GM12878 (cell line): Measurements from ENCODE around the gene STAC2. TPM values are rescaled to one million over a fixed set of nuclear protein-coding genes. Genes with fewer than 3 reads are reported as not detected.

Experiments used
- ATAC-seq: fragments of 200-7000 bp; cut with Tn5 transposase; 3 replicates; pipeline ENCODE4 v1.9.1; 2020; ENCODE audit warnings: mild to moderate bottlenecking, moderate library complexity
- BruUV-seq: library from RNA; stranded (reverse); fragments of 400-500 nt; replicated peaks from 2 replicates; lab custom pipeline; 2021; lab: Mats Ljungman, UMichigan
- CTCF ChIA-PET: fragments of 300-600 bp; sonication (Branson Sonifier 250); formaldehyde crosslinking; extraction: SDS; loops from one replicate; lab custom pipeline; 2021; ENCODE audit warnings: inconsistent platforms; lab: Yijun Ruan, JAX
- POLR2A ChIA-PET: fragments of 350-600 bp; formaldehyde crosslinking; extraction: SDS; loops from one replicate; lab custom pipeline; 2021; ENCODE audit warnings: inconsistent platforms; lab: Charles Lee
- RAD21 ChIA-PET: fragments of 300-600 bp; sonication (Branson Sonifier 250); formaldehyde crosslinking; loops from one replicate; lab custom pipeline; 2023; ENCODE audit warnings: antibody characterized with exemption; ENCODE audit not compliant: unreplicated experiment; lab: Charles Lee
- SMC1A ChIA-PET: fragments of 300-600 bp; sonication (Branson Sonifier 250); formaldehyde crosslinking; loops from one replicate; lab custom pipeline; 2023; ENCODE audit not compliant: unreplicated experiment, uncharacterized antibody; lab: Charles Lee
- DNase-seq: peaks from one replicate; pipeline ENCODE4 v3.0.0-alpha.2; 2011; ENCODE audit warnings: low read depth, low spot score
- FAIRE-seq: peaks from 3 replicates; lab custom pipeline; 2011; peaks lifted over from hg19 to GRCh38; lab: Jason Lieb, UNC
- H2AFZ ChIP-seq: 2 replicates; pipeline ENCODE4 v1.6.0; 2011; ENCODE audit warnings: low read depth, low read length, control low read depth; ENCODE audit not compliant: control insufficient read depth
- H3K27ac ChIP-seq: 2 replicates; pipeline ENCODE4 v1.5.1; 2011; ENCODE audit warnings: control low read depth; ENCODE audit not compliant: control insufficient read depth, insufficient read depth
- H3K27me3 ChIP-seq, 2 experiments: replicated peaks in 1 of 2; 2 replicates each; pipeline versions ENCODE4 v1.6.0 to v1.6.1; 2011; ENCODE audit warnings: low read length in 1 of 2; ENCODE audit not compliant: control insufficient read depth in 2 of 2, insufficient read depth in 2 of 2
- H3K36me3 ChIP-seq, 2 experiments: 2 replicates each; pipeline ENCODE4 v1.5.1; 2011; ENCODE audit warnings: low read length in 1 of 2; ENCODE audit not compliant: control insufficient read depth in 2 of 2, insufficient read depth in 2 of 2
- H3K4me1 ChIP-seq: 2 replicates; pipeline ENCODE4 v1.6.1; 2011; ENCODE audit warnings: mild to moderate bottlenecking, low read length, moderate library complexity, mixed read lengths; ENCODE audit not compliant: control insufficient read depth, insufficient read depth
- H3K4me2 ChIP-seq: 2 replicates; pipeline ENCODE4 v1.6.0; 2011; ENCODE audit warnings: control low read depth; ENCODE audit not compliant: control insufficient read depth, insufficient read depth
- H3K4me3 ChIP-seq: fragments of 200-600 bp; sonication (generic); 2 replicates; pipeline ENCODE4 v1.5.1; 2016
- H3K79me2 ChIP-seq: 2 replicates; pipeline ENCODE4 v1.6.0; 2011; ENCODE audit warnings: low read length; ENCODE audit not compliant: control insufficient read depth, insufficient read depth
- H3K9ac ChIP-seq: 2 replicates; pipeline ENCODE4 v1.8.0; 2011; ENCODE audit warnings: low read length, control low read depth, mixed read lengths; ENCODE audit not compliant: control insufficient read depth, insufficient read depth
- H3K9me3 ChIP-seq: replicated peaks from 3 replicates; pipeline ENCODE4 v1.5.1; 2011; ENCODE audit warnings: mild to moderate bottlenecking, low read length; ENCODE audit not compliant: control insufficient read depth, insufficient read depth
- H4K20me1 ChIP-seq: 2 replicates; pipeline ENCODE4 v1.6.0; 2011; ENCODE audit not compliant: control insufficient read depth, insufficient read depth
- CHD4 ChIP-seq: fragments of 200-600 bp; sonication (generic); IDR thresholded peaks from 2 replicates; pipeline ENCODE4 v1.6.1; 2016; ENCODE audit warnings: mild to moderate bottlenecking
- POLR2AphosphoS2 ChIP-seq: IDR thresholded peaks from 2 replicates; pipeline ENCODE4 v1.6.1; 2011; ENCODE audit warnings: low read depth, mild to moderate bottlenecking, low read length, improper control_type of control experiment, moderate library complexity
- SMC3 ChIP-seq: IDR thresholded peaks from 2 replicates; pipeline ENCODE4 v1.6.1; 2011; ENCODE audit warnings: low read length, improper control_type of control experiment, borderline replicate concordance
- WGBS: methylation state at CpG from one replicate; pipeline ENCODE4 v1.1.6; 2016; ENCODE audit warnings: low lambda C conversion rate; ENCODE audit not compliant: insufficient replicate concordance, insufficient coverage; ENCODE audit errors: missing lambda C conversion rate; 5-methylcytosine and 5-hydroxymethylcytosine counted together
- in situ Hi-C: fragments of 300-500 bp; cut with MboI; formaldehyde crosslinking; loops from 9 replicates; pipeline ENCODE4 v1.14.3; 2018; ENCODE audit warnings: mixed read lengths
- intact Hi-C: fragments of 100-400 bp; cut with micrococcal nuclease; formaldehyde crosslinking; loops from one replicate; pipeline ENCODE4 v1.14.2; 2022; ENCODE audit not compliant: unreplicated experiment
- polyA plus RNA-seq, 11 experiments: library from polyadenylated mRNA; depleted of rRNA in 4 of 11; unstranded in 6 of 11; stranded (reverse) in 5 of 11; fragments of >200 nt; fragmentation: Nextera tagmentation in 4 of 11; fragmentation: Illumina TruSeq in 1 of 11; extraction: Ambion mirVana in 4 of 11; extraction: Trizol in 1 of 11; gene quantifications; 1 replicate in 1 of 11; 2 replicates in 10 of 11; pipeline versions ENCODE4 v1.2.1 to v1.2.3, GENCODE V29; 2011 to 2016; ENCODE audit warnings: inconsistent platforms in 2 of 11, missing spikeins in 2 of 11, low read depth in 1 of 11
- total RNA-seq, 4 experiments: library from RNA; depleted of rRNA in 3 of 4; stranded (reverse); fragments of >200 nt in 3 of 4; fragmentation: Illumina TruSeq in 1 of 4; extraction: Trizol in 1 of 4; gene quantifications; 2 replicates each; pipeline versions ENCODE4 v1.2.1 to v1.2.3, GENCODE V29; 2013 to 2021
- TF ChIP-seq, protein P1 (sequence below): fragments of 450-650 bp; IDR thresholded peaks from 2 replicates; pipeline ENCODE4 v1.6.1; 2014; ENCODE audit warnings: mild to moderate bottlenecking
- TF ChIP-seq, protein P2 (sequence below): fragments of 450-650 bp; IDR thresholded peaks from 2 replicates; pipeline ENCODE4 v1.6.1; 2017; ENCODE audit warnings: low read depth, mild to moderate bottlenecking, moderate library complexity
- TF ChIP-seq, protein P3 (sequence below): IDR thresholded peaks from 2 replicates; pipeline ENCODE4 v1.6.1; 2012; ENCODE audit warnings: mild to moderate bottlenecking, low read depth, low read length

Gene STAC2
- total and polyA plus RNA-seq, 10 of the 15 experiments (the other 5 are each of a cell fraction or from before 2014, with no cell fraction given), result 0.04 TPM; not detected in 9

DNA sequence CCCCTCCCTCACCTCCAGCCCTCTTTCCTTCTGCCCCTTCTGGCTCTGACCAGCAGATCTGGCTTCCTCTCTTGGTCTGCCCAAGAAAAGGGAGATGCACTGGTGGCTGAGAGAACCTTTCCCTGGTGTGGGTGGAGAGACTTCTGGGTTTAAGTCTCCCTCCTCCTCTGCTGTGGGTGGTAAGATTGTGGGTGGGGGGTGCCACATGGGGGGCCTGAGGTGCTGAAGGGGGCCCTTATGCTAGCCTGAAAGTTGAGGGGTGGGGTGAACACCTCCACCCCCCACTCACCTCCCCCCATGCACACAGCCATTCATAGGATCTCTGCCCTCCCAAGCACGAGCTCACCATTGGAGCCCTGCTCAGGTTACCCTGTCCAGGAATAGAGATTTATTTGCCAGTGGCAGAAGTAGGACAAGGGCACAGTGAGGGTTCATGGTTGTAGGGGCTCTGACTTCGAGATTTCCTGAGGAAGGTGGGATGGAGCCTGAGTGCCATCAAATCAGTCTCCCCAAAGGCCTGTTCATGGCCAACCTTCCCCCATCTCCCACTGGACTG lies 1.7 kb upstream of the STAC2 start:
- BruUV-seq, result no TSS peak
- in situ Hi-C loops, result no loop called here
- H3K27me3 ChIP-seq, result peaks cover 4 to 8% of the 10 kb centered on the region in 2 experiments; a peak in 3 of 4 replicates

More for the DNA sequence above, 1.7 kb upstream of the STAC2 start:
- ATAC-seq (no peak), FAIRE-seq (no peak), DNase-seq (no peak)
- Histone ChIP-seq H3K4me1 (no peaks in the 10 kb centered on the region), H3K79me2 (no peaks in the 10 kb centered on the region), H3K4me3 (no peak overlapping the region), H3K27ac (no peak overlapping the region), H3K4me2 (no peak overlapping the region), H3K9me3 (no peaks in the 10 kb centered on the region), H4K20me1 (no peaks in the 10 kb centered on the region), H2AFZ (no peak overlapping the region), H3K9ac (no peak overlapping the region), H3K36me3 (no peaks in the 10 kb centered on the region)
- ChIA-PET RAD21 (no interaction called here), CTCF (interaction anchor here (1.3 to 1.4 kb wide), 2 partner anchors 19 to 21 kb away, joined by 3 read pairs; no protein-coding TSS in a partner anchor), SMC1A (no interaction called here), POLR2A (no interaction called here)
- intact Hi-C loops, result no loop called here
- 0% methylated on average over 2 of the region's 2 CpGs for WGBS
- TF ChIP-seq, protein P1, sequence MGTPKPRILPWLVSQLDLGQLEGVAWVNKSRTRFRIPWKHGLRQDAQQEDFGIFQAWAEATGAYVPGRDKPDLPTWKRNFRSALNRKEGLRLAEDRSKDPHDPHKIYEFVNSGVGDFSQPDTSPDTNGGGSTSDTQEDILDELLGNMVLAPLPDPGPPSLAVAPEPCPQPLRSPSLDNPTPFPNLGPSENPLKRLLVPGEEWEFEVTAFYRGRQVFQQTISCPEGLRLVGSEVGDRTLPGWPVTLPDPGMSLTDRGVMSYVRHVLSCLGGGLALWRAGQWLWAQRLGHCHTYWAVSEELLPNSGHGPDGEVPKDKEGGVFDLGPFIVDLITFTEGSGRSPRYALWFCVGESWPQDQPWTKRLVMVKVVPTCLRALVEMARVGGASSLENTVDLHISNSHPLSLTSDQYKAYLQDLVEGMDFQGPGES, result no peak
- no peak for TF ChIP-seq CHD4
- TF ChIP-seq, protein P2, sequence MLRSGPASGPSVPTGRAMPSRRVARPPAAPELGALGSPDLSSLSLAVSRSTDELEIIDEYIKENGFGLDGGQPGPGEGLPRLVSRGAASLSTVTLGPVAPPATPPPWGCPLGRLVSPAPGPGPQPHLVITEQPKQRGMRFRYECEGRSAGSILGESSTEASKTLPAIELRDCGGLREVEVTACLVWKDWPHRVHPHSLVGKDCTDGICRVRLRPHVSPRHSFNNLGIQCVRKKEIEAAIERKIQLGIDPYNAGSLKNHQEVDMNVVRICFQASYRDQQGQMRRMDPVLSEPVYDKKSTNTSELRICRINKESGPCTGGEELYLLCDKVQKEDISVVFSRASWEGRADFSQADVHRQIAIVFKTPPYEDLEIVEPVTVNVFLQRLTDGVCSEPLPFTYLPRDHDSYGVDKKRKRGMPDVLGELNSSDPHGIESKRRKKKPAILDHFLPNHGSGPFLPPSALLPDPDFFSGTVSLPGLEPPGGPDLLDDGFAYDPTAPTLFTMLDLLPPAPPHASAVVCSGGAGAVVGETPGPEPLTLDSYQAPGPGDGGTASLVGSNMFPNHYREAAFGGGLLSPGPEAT, result no peak
- no peak for TF ChIP-seq SMC3
- no peak for TF ChIP-seq POLR2AphosphoS2
- TF ChIP-seq, protein P3, sequence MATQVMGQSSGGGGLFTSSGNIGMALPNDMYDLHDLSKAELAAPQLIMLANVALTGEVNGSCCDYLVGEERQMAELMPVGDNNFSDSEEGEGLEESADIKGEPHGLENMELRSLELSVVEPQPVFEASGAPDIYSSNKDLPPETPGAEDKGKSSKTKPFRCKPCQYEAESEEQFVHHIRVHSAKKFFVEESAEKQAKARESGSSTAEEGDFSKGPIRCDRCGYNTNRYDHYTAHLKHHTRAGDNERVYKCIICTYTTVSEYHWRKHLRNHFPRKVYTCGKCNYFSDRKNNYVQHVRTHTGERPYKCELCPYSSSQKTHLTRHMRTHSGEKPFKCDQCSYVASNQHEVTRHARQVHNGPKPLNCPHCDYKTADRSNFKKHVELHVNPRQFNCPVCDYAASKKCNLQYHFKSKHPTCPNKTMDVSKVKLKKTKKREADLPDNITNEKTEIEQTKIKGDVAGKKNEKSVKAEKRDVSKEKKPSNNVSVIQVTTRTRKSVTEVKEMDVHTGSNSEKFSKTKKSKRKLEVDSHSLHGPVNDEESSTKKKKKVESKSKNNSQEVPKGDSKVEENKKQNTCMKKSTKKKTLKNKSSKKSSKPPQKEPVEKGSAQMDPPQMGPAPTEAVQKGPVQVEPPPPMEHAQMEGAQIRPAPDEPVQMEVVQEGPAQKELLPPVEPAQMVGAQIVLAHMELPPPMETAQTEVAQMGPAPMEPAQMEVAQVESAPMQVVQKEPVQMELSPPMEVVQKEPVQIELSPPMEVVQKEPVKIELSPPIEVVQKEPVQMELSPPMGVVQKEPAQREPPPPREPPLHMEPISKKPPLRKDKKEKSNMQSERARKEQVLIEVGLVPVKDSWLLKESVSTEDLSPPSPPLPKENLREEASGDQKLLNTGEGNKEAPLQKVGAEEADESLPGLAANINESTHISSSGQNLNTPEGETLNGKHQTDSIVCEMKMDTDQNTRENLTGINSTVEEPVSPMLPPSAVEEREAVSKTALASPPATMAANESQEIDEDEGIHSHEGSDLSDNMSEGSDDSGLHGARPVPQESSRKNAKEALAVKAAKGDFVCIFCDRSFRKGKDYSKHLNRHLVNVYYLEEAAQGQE, result no peak
